Upper lobe of right lung (tissue), 1 donor: ENCODE measurements around the gene CARS1. TPM values are rescaled to one million over a fixed set of nuclear protein-coding genes. Genes with fewer than 3 reads are reported as not detected.

ENCODE experiments used
- ATAC-seq: fragments of 200-7000 bp; cut with Tn5 transposase; one replicate; pipeline ENCODE4 v1.9.1; 2020; ENCODE audit warnings: mild to moderate bottlenecking, moderate library complexity
- DNase-seq: peaks from one replicate; pipeline ENCODE4 v3.0.0-alpha.2; 2020
- H3K27ac ChIP-seq: fragments of 200-600 bp; one replicate; pipeline ENCODE4 v1.8.0; 2022
- H3K27me3 ChIP-seq: fragments of 200-600 bp; one replicate; pipeline ENCODE4 v1.8.0; 2022; ENCODE audit warnings: mild to moderate bottlenecking
- H3K36me3 ChIP-seq: fragments of 200-600 bp; one replicate; pipeline ENCODE4 v1.8.0; 2022
- H3K4me1 ChIP-seq: fragments of 200-600 bp; one replicate; pipeline ENCODE4 v1.8.0; 2022
- H3K4me3 ChIP-seq: fragments of 200-600 bp; one replicate; pipeline ENCODE4 v1.8.0; 2022; ENCODE audit warnings: mild to moderate bottlenecking
- H3K9me3 ChIP-seq: fragments of 200-600 bp; one replicate; pipeline ENCODE4 v1.8.0; 2022
- CTCF ChIP-seq: fragments of 200-600 bp; IDR thresholded peaks from one replicate; pipeline ENCODE4 v1.8.0; 2022; ENCODE audit warnings: antibody characterized with exemption
- intact Hi-C: fragments of 100-400 bp; cut with DNase I; formaldehyde crosslinking; loops from one replicate; pipeline ENCODE4 v1.11.0; 2022
- total RNA-seq: library from RNA; stranded (reverse); fragmentation: NEBNext Ultra II Directional; extraction: Animal tissue kit (Norgen Biotek cat#: 25700); gene quantifications from one replicate; pipeline ENCODE4 v1.2.1, GENCODE V29; 2021
- donor health status: DM: no; HTN: yes; CAD: no; lungs with severe emphysema.

The CARS1 gene
- total RNA-seq, 1 donor from 2014 or later: 34.6 TPM

- Histone ChIP-seq H3K4me3 (no peak overlapping the region), H3K27ac (no peak overlapping the region), H3K36me3 (peaks cover 98% of the 10 kb centered on the region), H3K9me3 (no peaks in the 10 kb centered on the region), H3K27me3 (no peaks in the 10 kb centered on the region), H3K4me1 (no peaks in the 10 kb centered on the region)
- intact Hi-C loops: no loop called here
- ATAC-seq (no peak), DNase-seq (no peak)
- no peak for TF ChIP-seq CTCF
Measured at GRCh38 chr11:2955906-2956476, 101.2 kb downstream of the CARS1 start.

GRCh38 chr11:2954263-2954662, 103.0 kb downstream of the CARS1 start:
- Histone ChIP-seq H3K4me1 (no peaks in the 10 kb centered on the region), H3K27me3 (no peaks in the 10 kb centered on the region), H3K36me3 (peaks cover 96% of the 10 kb centered on the region), H3K4me3 (no peak overlapping the region), H3K9me3 (no peaks in the 10 kb centered on the region), H3K27ac (no peak overlapping the region)
- no peak for TF ChIP-seq CTCF
- no peak for DNase-seq
- no peak for ATAC-seq
- intact Hi-C loops: no loop called here

- Histone ChIP-seq H3K9me3 (no peaks in the 10 kb centered on the region), H3K4me1 (no peaks in the 10 kb centered on the region), H3K27ac (no peak overlapping the region), H3K27me3 (no peaks in the 10 kb centered on the region), H3K4me3 (no peak overlapping the region), H3K36me3 (peaks cover 95% of the 10 kb centered on the region)
- no peak for TF ChIP-seq CTCF
- intact Hi-C loops: no loop called here
- ATAC-seq (no peak), DNase-seq (no peak)
Measured at GRCh38 chr11:2952290-2952689, 104.9 kb downstream of the CARS1 start.

GRCh38 chr11:2951231-2952110, 105.8 kb downstream of the CARS1 start:
- Histone ChIP-seq H3K27me3 (no peaks in the 10 kb centered on the region), H3K27ac (no peak overlapping the region), H3K9me3 (no peaks in the 10 kb centered on the region), H3K4me1 (no peaks in the 10 kb centered on the region), H3K36me3 (peaks cover 96% of the 10 kb centered on the region), H3K4me3 (no peak overlapping the region)
- intact Hi-C loops: no loop called here
- TF ChIP-seq CTCF: no peak
- ATAC-seq (no peak), DNase-seq (no peak)

Other genes starting within 250 kb of the CARS1 start
- gene CDKN1C, start 171.6 kb downstream of the CARS1 start, total RNA-seq: 42.1 TPM
- 15.5 TPM for gene PHLDA2, start 128.0 kb downstream of the CARS1 start, total RNA-seq
- gene NAP1L4, start 65.1 kb downstream of the CARS1 start, total RNA-seq: 92.7 TPM
- gene OSBPL5, start 107.9 kb upstream of the CARS1 start, total RNA-seq: 52.6 TPM
- gene MRGPRG, start 161.4 kb upstream of the CARS1 start, total RNA-seq: not detected
- gene MRGPRE, start 175.0 kb upstream of the CARS1 start, total RNA-seq: not detected